K562 (cell line): ENCODE measurements around the gene SCIN. TPM values are rescaled to one million over a fixed set of nuclear protein-coding genes. Genes with fewer than 3 reads are reported as not detected.
A peak's percentile ranks its signal among the peaks of the same experiment; 100 is the strongest.

ENCODE experiments used
- ARID4B ChIP-seq: sonication (generic); formaldehyde crosslinking; IDR thresholded peaks from 2 replicates; pipeline ENCODE4 v1.8.0; 2022; ENCODE audit warnings: mild to moderate bottlenecking, missing genetic modification reagents
- CAMTA2 ChIP-seq: fragments of 250-450 bp; sonication (Bioruptor Pico); conservative IDR thresholded peaks from 2 replicates; pipeline ENCODE4 v1.5.1; 2022
- CBFA2T3 ChIP-seq: fragments of 450-650 bp; IDR thresholded peaks from 2 replicates; pipeline ENCODE4 v1.6.1; 2017
- GTF2A2 ChIP-seq: IDR thresholded peaks from 2 replicates; pipeline ENCODE4 v1.6.1; 2016; ENCODE audit warnings: mild to moderate bottlenecking, missing genetic modification characterization, missing compliant biosample characterization
- HIVEP1 ChIP-seq: fragments of 250-450 bp; sonication (Bioruptor Pico); IDR thresholded peaks from 2 replicates; pipeline ENCODE4 v1.4.0; 2020; ENCODE audit warnings: mild to moderate bottlenecking
- MEF2D ChIP-seq: conservative IDR thresholded peaks from 2 replicates; pipeline ENCODE4 v1.6.1; 2016; ENCODE audit warnings: low read depth, missing genetic modification characterization, missing compliant biosample characterization
- NFATC3 ChIP-seq: fragments of 450-650 bp; IDR thresholded peaks from 2 replicates; pipeline ENCODE4 v1.6.1; 2017; ENCODE audit warnings: mild to moderate bottlenecking
- NFE2L1 ChIP-seq: fragments of 450-650 bp; IDR thresholded peaks from 2 replicates; pipeline ENCODE4 v1.6.1; 2016; ENCODE audit warnings: missing genetic modification characterization, low read depth, mild to moderate bottlenecking, missing compliant biosample characterization, moderate library complexity, borderline replicate concordance
- SUPT5H ChIP-seq: fragments of 450-650 bp; IDR thresholded peaks from 2 replicates; pipeline ENCODE4 v1.6.1; 2016
- TCF15 ChIP-seq: fragments of 250-450 bp; sonication (Bioruptor Pico); IDR thresholded peaks from 2 replicates; pipeline ENCODE4 v1.8.0; 2022; ENCODE audit warnings: moderate library complexity, mild to moderate bottlenecking, inconsistent platforms
- ZHX1 ChIP-seq: fragments of 150-350 bp; conservative IDR thresholded peaks from 2 replicates; pipeline ENCODE4 v1.6.1; 2014; ENCODE audit warnings: low read length
- ZNF124 ChIP-seq: sonication (generic); formaldehyde crosslinking; IDR thresholded peaks from 2 replicates; pipeline ENCODE4 v1.8.1; 2022; ENCODE audit warnings: missing genetic modification reagents
- ZNF316 ChIP-seq: fragments of 450-650 bp; IDR thresholded peaks from 2 replicates; pipeline ENCODE4 v1.6.1; 2016
- ZNF445 ChIP-seq: fragments of 250-450 bp; sonication (Bioruptor Pico); IDR thresholded peaks from 2 replicates; pipeline ENCODE4 v1.4.0; 2020; ENCODE audit warnings: low read depth, mild to moderate bottlenecking, moderate library complexity
- ZNF699 ChIP-seq: fragments of 250-450 bp; sonication (Bioruptor Pico); IDR thresholded peaks from 2 replicates; pipeline ENCODE4 v1.8.0; 2021; ENCODE audit warnings: mild to moderate bottlenecking, moderate library complexity; ENCODE audit not compliant: insufficient replicate concordance
- ZNF75A ChIP-seq: fragments of 450-650 bp; formaldehyde crosslinking; IDR thresholded peaks from 2 replicates; pipeline ENCODE4 v1.4.0; 2020; ENCODE audit warnings: mild to moderate bottlenecking
- polyA plus RNA-seq, 8 experiments: library from polyadenylated mRNA; depleted of rRNA in 4 of 8; stranded (reverse) in 5 of 8; unstranded in 3 of 8; fragments of >200 nt; fragmentation: Nextera tagmentation in 2 of 8; fragmentation: Illumina TruSeq in 1 of 8; extraction: Ambion mirVana in 2 of 8; extraction: Trizol in 1 of 8; gene quantifications; 2 replicates each; pipeline versions ENCODE4 v1.2.1 to v1.2.3, GENCODE V29; 2011 to 2014; ENCODE audit warnings: inconsistent platforms in 1 of 8, missing spikeins in 1 of 8
- total RNA-seq, 7 experiments: library from RNA; depleted of rRNA in 6 of 7; stranded (reverse); fragments of >200 nt in 6 of 7; fragmentation: Illumina TruSeq in 2 of 7; extraction: Trizol in 2 of 7; gene quantifications; 2 replicates each; pipeline versions ENCODE4 v1.2.1 to v1.2.3, GENCODE V29; 2011 to 2021; ENCODE audit warnings: low replicate concordance in 1 of 7
- TF ChIP-seq, protein P1 (sequence below): sonication (generic); formaldehyde crosslinking; IDR thresholded peaks from 2 replicates; pipeline ENCODE4 v1.8.0; 2023; ENCODE audit warnings: mild to moderate bottlenecking, missing genetic modification reagents

Gene SCIN
- total and polyA plus RNA-seq, 9 of the 15 experiments (the other 6 are each of a cell fraction or from before 2014, with no cell fraction given) = 0.67 to 18.2 (median 10.6) TPM

DNA sequence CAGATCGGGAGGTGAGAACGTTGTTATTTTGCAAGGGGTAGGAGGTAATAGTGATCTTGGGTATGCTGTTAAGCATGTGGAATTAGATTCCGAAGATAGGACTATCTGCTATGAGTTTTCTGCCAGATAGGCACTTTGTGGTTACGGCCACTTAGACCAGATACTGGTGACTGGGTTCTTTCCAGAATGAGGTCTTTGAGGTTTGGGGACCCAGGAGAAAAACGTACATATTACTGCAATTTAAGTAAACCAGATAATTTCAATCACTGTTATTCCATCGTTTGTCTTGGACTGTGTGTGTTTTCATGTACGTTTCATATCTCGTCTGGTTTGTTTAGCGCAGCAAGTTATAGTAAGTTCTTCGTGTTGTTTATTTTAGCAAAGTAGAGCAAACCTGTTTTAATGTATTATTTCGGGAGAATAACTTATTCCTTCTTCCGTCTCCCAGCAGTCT is 117.2 kb downstream of the SCIN start (continued):
- TF ChIP-seq ZNF75A (CRISPR knock-in tag) = no peak
- TF ChIP-seq NFATC3 = peak; percentile 88
- TF ChIP-seq, protein P1, sequence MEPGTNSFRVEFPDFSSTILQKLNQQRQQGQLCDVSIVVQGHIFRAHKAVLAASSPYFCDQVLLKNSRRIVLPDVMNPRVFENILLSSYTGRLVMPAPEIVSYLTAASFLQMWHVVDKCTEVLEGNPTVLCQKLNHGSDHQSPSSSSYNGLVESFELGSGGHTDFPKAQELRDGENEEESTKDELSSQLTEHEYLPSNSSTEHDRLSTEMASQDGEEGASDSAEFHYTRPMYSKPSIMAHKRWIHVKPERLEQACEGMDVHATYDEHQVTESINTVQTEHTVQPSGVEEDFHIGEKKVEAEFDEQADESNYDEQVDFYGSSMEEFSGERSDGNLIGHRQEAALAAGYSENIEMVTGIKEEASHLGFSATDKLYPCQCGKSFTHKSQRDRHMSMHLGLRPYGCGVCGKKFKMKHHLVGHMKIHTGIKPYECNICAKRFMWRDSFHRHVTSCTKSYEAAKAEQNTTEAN = no peak
- TF ChIP-seq MEF2D (tag) = no peak
- TF ChIP-seq ZNF124 (CRISPR knock-in tag) = no peak
- no peak for TF ChIP-seq SUPT5H
- peak; percentile 70 for TF ChIP-seq CBFA2T3
- peak; percentile 96 for TF ChIP-seq ZNF316
- no peak for TF ChIP-seq GTF2A2
- no peak for TF ChIP-seq ZHX1
- no peak for TF ChIP-seq ZNF445 (CRISPR knock-in tag)
- TF ChIP-seq TCF15 (CRISPR knock-in tag) = no peak
- no peak; the same call in 1 of the 2 replicates for TF ChIP-seq ARID4B
- no peak for TF ChIP-seq NFE2L1 (tag)
- TF ChIP-seq CAMTA2 (CRISPR knock-in tag) = no peak
- no peak for TF ChIP-seq HIVEP1
- no peak for TF ChIP-seq ZNF699 (CRISPR knock-in tag)
